Fibroblast of gingiva (primary cell): ENCODE measurements around the gene CYS1.
A peak's percentile ranks its signal among the peaks of the same experiment; 100 is the strongest.
"Not testable (repeated sequence)": the region's sequence is repeated elsewhere in the genome, so short reads cannot be mapped to it uniquely, and the experiment has no call there.

Experiments
- DNase-seq: peaks from one replicate; pipeline ENCODE4 v3.0.0-alpha.2; 2011; ENCODE audit warnings: low read depth

CYS1 gene

DNA sequence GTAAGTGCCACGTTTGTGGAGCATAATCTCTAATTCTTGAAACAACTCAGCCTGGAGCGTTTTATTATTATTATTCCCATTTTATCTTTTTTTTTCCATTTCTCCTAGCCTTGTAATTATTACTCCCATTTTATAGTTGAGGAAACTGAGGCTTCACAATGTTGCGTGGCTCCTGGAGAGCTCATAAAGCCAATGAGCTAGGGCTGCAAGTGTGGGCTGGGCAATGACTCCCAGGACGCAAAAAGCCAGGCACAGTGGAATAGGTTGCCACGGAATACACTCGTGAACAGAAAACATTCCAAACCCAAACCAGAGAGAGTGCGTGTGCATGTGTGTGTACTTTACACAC lies 50.4 kb downstream of the CYS1 start:
- no peak for DNase-seq

DNA sequence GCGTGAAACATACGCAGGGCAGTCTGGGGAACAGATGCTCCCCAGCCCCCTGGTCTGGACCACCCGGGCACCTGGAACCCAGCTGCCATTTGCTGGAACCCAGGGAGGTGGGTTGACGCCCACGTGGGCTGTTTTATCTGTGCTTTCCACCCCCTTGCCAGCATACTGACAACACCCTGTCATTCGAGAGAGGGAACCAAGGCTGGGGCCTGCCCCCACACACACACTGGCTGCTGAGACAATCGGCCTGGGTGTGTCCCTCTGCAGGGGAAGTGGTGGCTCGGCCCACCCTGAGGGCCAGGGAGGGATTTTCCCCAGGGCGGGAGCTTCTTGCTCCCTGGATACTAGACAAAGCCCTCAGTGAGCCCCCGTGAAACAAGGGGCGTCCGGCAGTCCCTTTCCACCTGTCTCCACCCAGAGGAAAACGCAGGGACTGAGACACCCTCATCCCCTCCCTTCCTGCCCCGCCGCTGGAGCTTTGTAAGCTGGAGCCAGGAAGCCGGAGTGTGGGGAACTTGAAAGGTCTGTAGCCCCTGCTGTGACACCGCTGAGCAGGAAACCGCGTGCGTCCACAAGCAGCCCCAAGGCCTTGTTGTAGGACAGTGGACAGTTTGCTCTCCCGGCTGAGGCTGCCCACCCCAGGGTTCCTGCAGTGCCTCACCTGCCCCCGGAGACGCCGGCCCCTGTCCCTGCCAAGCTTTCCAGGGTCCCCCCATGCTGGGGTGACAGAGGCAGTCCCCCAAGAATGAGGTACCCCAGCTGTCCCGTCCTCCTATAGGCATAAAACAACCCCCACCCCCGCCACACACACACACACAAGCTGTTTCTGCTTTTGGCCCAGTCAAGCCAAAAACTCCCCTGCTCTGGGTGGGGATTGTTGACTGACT lies 51.0 kb downstream of the CYS1 start:
- no peak for DNase-seq

DNA sequence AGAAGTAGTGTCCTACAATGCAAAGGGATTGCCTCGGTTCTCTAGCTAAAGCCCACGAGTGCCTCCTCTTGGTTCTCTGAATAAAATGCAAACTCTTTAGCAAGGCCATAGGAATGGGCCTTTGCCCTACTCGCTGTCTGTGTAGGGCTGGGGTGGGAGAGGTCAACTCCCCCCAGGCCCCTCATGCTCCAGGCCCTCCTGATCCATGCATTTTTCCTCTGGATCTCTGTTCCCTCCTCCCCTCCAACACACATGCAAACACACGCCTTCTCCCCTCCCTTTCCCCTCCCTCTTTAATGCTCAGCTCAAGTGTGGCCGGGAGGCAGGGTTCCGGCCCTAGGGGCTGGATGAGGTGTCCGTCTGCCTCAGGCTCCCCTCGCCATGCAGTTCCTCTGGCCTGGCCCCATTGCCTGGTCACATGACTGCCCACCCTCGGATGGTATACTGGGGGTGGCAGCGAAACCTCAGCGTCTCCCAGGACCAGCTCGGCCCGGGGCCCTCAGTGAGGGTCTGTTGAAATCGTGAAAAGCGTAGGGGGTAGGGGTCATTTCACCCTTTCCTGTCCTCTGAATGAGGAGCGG lies 51.7 kb downstream of the CYS1 start:
- no peak for DNase-seq

DNA sequence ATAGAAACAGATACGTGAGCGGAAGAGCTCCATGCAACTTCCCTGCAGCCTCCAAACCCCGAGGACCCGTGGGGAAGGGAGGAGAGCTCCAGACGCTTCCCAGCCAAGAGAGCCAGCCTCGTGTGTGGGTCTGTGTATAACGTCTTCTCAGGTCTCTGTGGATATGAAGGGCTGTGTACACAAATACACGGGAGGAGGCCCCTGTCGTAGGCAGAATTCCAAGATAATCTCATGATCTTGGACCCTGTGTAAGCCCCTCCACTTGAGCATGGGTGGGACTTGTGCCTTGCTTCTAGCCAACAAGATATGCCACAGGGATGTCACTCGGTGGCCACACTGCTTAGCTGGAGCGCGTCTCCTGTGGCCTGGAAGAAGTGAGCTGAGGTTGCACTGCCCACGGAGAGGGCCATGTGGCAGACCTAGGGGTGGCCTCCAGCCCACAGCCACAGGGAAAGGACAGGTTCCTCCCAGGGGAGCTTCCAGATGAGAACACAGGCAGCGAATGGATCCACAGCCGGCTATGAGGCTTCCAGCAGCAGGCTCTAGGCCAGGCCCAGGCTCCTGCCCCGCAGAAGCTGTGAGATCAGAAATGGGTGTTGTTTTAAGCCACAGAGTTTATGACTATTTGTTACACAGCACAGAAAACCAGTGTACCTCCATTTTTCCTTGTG lies 52.4 kb downstream of the CYS1 start:
- DNase-seq, result no peak

DNA sequence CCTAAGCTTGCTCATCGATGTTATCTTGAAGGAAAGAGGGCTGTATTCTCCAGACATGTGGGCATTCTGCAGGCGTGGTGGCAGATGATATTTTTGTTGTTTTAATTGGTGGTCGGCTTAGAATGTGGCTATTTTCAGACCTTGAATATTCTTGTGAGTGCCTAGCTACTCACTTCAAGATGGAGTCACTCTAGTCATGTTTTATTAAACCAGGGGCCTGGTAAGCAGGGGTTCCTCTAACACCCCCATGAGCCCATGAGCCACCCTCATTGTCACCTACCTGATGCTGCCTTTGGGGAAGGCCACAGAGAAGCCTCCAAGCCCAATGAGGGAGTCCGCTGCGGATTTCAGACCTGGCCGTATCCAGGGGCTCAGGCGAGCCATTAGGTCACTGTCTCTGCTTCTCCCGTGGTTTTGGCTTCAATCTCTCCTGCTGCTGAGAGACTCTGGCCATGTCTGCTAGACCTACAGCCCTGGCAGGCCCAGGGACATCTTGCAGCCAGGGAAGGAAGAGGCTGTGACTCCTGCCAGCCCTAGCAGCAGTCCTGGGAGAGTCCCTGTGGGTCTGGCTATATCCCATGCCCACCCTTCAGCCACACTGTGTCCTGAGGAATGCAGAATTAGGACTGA lies 53.2 kb downstream of the CYS1 start:
- DNase-seq, result no peak

DNA sequence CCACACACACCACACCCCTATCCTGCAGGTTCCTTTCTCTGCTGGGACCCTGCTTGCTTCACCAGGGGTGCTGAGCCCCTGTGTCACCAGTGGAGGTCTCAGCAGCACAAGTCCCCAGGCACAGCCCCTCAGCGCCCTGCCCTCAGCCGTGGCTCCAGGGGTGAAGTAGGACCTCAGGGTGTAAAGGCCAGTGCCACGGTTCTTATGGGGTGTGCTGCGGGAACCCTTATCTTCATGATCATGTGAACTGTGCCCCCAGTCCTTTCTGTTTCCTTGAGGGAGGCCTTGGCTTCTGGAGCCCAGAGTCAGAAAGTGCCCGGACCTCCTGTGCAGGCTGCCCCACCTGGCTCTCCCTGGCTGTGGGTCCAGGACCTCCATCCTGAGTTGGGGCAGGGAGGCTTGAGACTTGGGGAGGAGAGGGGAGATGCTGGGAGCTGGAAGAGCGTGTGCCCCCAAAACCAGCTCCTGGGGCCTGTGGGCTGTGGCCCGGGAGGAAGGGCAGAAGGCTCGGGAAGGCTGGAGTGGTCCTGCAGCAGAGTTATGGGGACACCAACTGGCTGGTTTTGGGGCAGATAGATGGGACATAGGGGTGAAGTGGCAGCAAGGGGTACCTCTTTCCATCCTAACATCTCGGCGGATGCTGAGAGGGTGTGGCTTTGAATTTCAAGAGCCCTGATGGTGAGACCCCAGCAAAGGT lies 57.1 kb downstream of the CYS1 start:
- DNase-seq, result no peak

DNA sequence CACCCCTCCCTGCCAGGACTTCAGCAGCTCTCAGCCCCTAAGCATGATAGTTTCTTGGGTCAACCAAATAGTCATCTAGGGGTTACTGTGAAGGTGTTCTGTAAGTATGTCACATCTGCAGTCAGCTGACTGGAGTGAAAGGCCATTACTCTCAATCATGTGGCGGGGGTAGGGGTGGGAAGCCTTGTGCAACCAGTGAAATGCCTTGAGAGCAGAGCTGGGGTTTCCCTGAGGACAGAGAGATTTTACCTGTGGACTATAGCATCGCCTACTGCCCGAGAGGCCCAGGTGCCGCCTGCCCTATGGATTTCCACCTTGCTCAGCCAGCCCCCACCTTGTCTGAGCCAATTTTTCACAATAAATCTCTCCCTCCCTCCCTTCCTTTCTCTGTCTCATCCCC lies 57.8 kb downstream of the CYS1 start:
- no peak for DNase-seq

DNA sequence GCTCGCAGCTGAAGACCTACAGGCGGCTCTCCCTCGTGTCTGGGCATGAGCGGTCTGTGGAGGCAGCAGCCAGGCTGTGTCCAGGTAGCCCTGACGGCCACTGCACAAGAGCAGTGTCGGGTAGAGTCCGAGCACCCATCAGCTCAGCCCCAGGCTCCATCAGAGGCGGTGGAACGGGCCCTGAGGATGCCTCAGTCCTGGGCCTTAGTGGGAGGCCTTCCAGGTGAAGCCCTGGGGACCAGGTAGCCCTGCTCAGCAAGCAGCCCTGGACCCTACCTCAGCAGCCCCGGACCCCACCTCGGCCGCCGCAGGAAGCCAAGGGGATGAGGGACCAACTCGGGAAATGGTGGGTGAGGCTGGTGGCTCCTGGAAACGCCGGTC lies 58.2 kb downstream of the CYS1 start:
- DNase-seq, result no peak

DNA sequence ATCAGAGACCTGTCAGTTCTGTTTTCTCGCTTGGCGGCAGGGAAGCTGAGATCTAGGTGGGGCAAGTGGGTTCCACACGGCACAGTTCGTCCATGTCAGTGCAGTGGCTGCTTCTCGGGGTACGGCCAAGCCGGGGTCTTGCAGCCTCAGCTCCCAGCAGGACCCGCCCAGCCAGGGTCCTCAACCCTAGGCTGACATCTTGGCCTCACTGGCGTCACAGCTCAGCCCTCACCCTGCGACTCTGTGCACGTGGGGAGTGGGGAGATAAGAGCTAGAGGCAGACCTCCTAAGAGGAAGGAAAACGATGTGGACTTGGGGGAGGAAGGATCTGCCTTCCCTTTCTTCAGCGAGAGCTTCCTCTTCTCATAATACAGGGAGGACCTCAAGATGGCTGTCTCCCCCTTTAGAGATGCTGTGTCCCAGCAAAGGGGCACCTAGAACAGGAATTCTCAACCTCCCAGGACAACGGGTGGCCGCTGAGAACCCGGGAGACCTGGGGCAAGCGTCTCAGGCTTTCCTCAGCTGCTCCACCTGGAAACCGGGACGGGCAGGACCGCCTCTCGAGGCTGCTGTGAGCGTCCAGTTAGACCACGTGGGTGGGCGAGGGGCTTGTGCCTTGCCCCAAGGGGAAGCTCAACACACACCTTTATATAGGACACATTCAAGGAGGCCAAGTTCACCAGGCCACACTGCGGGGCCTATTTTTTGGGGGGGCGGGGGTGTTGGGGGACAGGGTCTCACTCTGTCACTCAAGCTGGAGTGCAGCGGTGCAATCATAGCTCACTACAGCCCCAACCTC lies 60.4 kb downstream of the CYS1 start:
- DNase-seq, result no peak

DNA sequence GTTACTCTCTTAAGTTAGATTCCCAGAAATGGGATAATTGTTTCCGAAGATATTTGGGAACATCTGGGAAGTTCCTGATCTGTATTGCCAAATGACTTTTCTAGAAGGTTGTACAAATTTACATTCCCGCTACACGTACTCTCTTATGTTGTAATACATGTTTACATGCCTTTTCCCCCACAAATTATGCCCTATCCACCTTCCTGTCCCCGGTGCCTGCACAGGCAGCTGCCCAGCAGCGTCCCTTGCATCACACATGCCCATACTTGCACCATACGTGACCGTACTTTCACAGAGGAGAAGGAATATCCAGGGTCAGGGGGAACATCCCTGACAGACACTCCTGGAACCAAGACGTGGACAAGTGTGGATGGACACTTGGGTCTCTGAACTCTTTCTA lies 61.0 kb downstream of the CYS1 start:
- DNase-seq, result peak; percentile 66

DNA sequence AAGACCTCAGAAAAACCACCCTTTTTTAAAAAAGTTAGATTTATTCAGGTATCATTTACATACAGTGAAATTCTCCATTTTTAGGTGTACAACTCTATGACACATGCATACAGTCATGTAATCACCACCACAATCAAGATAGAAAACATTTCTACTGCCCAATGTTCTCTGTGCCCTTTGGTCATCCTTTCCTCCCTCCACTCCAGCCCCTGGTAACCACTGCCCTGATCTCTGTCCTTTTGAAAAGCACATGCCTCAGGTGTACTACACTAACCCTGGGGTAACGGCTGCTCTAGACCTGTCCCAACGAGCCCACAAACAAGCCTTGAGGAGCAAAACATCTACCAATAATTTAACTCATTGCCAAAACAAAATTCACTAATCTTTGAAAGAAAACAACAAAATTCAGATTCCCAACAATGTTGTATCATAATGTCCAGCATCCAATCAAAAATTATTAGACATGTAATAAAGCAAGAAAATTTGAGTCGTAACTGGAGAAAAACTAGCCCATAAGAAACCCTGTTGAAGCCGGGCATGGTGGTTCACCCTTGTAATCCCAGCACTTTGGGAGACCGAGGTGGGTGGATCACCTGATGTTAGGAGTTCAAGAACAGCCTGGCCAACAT lies 62.8 kb downstream of the CYS1 start:
- DNase-seq, result no peak

DNA sequence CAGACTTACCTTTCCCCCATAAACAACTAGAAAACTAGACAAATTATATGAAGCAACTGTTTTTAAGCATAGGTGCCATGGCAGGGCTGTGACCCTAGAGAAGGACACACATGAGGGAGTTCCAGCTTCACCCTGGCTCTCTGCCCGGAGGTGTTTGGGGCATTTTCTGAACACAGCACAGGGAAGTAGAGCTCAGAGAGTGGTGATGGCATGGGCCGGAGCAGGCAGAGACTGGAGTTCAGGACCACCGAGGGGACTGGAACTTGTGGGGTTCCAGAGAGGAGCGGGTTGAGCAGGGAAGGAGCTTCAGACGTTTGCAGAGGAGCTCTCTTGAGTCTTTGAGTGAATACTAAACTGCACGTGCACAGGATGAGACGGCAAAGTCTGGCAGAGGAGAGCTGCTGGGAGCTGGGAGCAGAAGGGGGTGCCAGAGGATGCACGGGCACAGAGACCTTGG lies 63.4 kb downstream of the CYS1 start:
- DNase-seq, result no peak

DNA sequence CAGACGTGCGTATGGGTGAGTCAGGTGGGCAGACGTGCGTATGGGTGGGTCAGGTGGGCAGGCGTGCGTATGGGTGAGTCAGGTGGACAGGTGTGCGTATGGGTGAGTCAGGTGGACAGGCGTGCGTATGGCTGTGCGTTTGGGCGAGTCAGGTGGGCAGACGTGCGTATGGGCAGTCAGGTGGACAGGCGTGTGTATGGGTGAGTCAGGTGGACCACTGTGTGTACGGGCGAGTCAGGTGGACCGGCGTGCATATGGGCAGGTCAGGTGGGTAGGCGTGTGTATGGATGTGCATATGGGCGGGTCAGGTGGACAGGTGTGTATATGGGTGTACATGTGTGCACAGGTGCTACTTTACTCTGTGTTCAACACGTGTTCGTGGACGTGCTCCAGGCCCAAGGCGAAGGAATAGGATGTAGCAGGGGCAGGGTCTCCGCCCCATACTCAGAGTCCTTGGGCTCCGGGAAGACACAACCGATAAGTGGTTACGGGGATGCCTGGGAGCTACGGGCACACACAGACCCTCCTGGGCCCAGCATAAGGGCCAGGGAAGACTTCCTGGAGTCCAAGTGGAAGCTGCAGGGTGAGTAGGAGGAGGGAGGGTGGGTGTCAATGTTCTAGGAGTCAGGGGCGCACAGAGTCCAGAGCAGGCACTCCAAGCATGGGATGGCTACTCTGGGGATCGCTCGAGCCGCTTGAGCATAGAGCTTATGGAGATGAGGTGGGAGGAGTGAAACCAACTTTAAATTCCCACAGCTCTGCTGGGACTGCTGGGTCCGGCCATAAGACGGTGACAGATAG lies 64.0 kb downstream of the CYS1 start:
- DNase-seq, result no peak

DNA sequence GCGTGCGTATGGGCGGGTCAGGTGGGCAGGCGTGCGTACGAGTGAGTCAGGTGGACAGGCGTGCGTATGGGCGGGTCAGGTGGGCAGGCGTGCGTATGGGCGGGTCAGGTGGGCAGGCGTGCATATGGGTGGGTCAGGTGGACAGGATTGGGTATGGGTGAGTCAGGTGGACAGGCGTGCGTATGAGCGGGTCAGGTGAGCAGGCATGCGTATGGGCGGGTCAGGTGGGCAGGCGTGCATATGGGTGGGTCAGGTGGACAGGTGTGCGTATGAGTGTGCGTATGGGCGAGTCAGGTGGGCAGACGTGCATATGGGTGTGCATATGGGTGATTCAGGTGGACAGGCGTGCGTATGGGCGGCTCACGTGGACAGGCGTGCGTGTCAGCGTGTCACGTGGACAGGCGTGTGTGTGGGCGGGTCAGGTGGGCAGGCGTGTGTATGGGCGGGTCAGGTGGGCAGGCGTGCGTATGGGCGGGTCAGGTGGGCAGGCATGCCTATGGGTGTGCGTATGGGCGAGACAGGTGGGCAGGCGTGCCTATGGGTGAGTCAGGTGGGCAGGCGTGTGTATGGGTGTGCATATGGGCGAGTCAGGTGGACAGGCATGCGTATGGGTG lies 64.7 kb downstream of the CYS1 start:
- DNase-seq, result not testable (repeated sequence)

DNA sequence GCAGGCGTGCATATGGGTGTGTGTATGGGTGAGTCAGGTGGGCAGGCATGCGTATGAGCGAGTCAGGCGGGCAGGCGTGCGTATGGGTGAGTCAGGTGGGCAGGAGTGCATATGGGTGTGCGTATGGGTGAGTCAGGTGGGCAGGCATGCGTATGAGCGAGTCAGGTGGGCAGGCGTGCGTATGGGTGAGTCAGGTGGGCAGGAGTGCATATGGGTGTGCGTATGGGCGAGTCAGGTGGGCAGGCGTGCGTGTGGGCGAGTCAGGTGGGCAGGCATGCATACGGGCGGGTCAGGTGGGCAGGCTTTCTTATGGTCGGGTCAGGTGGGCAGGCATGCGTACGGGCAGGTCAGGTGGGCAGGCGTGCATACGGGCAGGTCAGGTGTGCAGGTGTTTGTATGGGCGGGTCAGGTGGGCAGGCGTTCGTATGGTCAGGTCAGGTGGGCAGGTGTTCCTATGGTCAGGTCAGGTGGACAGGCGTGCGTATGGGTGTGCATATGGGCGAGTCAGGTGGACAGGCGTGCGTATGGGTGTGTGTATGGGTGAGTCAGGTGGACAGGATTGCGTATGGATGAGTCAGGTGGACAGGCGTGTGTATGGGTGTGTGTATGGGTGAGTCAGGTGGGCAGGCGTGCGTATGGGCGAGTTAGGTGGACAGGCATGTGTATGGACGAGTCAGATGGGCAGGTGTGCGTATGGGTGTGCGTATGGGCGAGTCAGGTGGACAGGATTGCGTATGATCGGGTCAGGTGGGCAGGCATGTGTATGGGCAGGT lies 65.6 kb downstream of the CYS1 start:
- DNase-seq, result no peak

DNA sequence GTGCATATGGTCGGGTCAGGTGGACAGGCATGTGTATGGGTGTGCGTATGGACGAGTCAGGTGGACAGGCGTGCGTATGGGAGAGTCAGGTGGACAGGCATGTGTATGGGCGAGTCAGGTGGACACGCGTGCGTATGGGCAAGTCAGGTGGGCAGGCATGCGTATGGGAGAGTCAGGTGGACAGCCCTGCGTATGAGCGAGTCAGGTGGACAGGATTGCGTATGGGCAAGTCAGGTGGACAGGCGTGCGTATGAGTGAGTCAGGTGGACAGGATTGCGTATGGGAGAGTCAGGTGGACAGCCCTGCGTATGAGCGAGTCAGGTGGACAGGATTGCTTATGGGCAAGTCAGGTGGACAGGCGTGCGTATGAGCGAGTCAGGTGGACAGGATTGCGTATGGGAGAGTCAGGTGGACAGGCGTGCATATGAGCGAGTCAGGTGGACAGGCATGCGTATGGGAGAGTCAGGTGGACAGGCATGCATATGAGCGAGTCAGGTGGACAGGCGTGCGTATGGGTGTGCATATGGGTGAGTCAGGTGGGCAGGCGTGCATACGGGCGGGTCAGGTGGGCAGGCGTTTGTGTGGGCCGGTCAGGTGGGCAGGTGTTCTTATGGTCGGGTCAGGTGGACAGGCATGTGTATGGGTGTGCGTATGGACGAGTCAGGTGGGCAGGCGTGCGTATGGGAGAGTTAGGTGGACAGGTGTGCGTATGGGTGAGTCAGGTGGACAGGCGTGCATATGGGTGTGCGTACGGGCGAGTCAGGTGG lies 66.4 kb downstream of the CYS1 start:
- not testable (repeated sequence) for DNase-seq

DNA sequence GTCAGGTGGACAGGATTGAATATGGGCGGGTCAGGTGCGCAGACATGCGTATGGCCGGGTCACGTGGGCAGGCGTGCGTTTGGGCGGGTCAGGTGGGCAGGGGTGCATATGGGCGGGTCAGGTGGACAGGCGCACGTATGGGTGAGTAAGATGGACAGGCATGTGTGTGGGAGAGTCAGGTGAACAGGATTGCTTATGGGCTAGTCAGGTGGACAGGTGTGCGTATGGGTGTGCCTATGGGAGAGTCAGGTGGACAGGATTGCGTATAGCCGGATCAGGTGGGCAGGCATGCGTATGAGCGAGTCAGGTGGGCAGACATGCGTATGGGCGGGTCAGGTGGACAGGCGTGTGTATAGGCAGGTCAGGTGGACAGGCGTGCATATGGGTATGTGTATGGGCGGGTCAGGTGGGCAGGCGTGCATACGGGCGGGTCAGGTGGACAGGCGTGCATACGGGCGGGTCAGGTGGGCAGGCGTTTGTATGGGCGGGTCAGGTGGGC lies 67.2 kb downstream of the CYS1 start:
- no peak for DNase-seq
